Measurements from ENCODE around the gene AGAP1. TPM values are rescaled to one million over a fixed set of nuclear protein-coding genes. Genes with fewer than 3 reads are reported as not detected.

AGAP1 gene
- total RNA-seq, 1 donor from 2014 or later = 54.7 TPM

GRCh38 chr2:235537587-235537986 lies 43.7 kb downstream of the AGAP1 start:
- no peak for DNase-seq (ENCODE audit: low read depth, low spot score)
- Mint-ChIP-seq H3K27ac (ENCODE audit: unreplicated experiment) (peak overlapping the region; percentile 24), H3K4me1 (peaks cover 53% of the 10 kb centered on the region), H3K9me3 (no peaks in the 10 kb centered on the region), H3K27me3 (ENCODE audit: low read depth) (no peaks in the 10 kb centered on the region), H3K4me3 (no peak overlapping the region), H3K36me3 (ENCODE audit: low read depth) (no peaks in the 10 kb centered on the region)
- TF ChIP-seq, protein P1, sequence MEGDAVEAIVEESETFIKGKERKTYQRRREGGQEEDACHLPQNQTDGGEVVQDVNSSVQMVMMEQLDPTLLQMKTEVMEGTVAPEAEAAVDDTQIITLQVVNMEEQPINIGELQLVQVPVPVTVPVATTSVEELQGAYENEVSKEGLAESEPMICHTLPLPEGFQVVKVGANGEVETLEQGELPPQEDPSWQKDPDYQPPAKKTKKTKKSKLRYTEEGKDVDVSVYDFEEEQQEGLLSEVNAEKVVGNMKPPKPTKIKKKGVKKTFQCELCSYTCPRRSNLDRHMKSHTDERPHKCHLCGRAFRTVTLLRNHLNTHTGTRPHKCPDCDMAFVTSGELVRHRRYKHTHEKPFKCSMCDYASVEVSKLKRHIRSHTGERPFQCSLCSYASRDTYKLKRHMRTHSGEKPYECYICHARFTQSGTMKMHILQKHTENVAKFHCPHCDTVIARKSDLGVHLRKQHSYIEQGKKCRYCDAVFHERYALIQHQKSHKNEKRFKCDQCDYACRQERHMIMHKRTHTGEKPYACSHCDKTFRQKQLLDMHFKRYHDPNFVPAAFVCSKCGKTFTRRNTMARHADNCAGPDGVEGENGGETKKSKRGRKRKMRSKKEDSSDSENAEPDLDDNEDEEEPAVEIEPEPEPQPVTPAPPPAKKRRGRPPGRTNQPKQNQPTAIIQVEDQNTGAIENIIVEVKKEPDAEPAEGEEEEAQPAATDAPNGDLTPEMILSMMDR (conservative IDR thresholded peaks at IDR 0.05) = no peak

GRCh38 chr2:235538144-235538639 lies 44.3 kb downstream of the AGAP1 start:
- DNase-seq (ENCODE audit: low read depth, low spot score) = no peak
- no peaks in the 10 kb centered on the region for H3K36me3 Mint-ChIP-seq (ENCODE audit: low read depth)
- no peaks in the 10 kb centered on the region for H3K27me3 Mint-ChIP-seq (ENCODE audit: low read depth)
- no peaks in the 10 kb centered on the region for H3K9me3 Mint-ChIP-seq
- TF ChIP-seq, protein P1 (conservative IDR thresholded peaks at IDR 0.05) = no peak
- no peak overlapping the region for H3K4me3 Mint-ChIP-seq
- no peak overlapping the region for H3K27ac Mint-ChIP-seq (ENCODE audit: unreplicated experiment)
- peaks cover 51% of the 10 kb centered on the region for H3K4me1 Mint-ChIP-seq

DNA sequence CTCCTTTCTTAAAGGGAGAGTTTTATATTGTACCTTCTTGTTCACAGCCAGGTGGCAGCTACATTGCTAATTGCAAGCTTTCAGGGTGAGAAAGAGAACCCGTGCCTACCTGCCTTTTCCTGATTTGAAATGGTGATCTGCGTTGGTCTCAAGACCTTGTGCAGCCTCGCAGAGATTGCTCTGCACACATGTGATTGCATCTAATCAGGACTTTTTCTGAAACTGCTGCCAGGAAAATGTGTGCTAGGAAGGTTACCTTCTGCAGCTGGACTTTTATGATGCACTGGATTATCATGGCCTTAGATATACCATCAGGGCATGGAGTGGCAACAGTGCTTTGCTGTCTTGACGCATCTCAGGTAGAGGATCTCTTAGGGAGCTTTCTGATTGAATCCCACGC lies 45.1 kb downstream of the AGAP1 start:
- no peaks in the 10 kb centered on the region for H3K27me3 Mint-ChIP-seq (ENCODE audit: low read depth)
- no peaks in the 10 kb centered on the region for H3K36me3 Mint-ChIP-seq (ENCODE audit: low read depth)
- H3K4me3 Mint-ChIP-seq = no peak overlapping the region
- H3K4me1 Mint-ChIP-seq = peaks cover 46% of the 10 kb centered on the region
- TF ChIP-seq, protein P1 (conservative IDR thresholded peaks at IDR 0.05) = no peak
- H3K27ac Mint-ChIP-seq (ENCODE audit: unreplicated experiment) = no peak overlapping the region
- H3K9me3 Mint-ChIP-seq = no peaks in the 10 kb centered on the region
- DNase-seq (ENCODE audit: low read depth, low spot score) = no peak

GRCh38 chr2:235539773-235540172 lies 45.9 kb downstream of the AGAP1 start:
- Mint-ChIP-seq H3K27me3 (ENCODE audit: low read depth) (no peaks in the 10 kb centered on the region), H3K4me3 (no peak overlapping the region), H3K9me3 (no peaks in the 10 kb centered on the region), H3K4me1 (peaks cover 41% of the 10 kb centered on the region), H3K36me3 (ENCODE audit: low read depth) (no peaks in the 10 kb centered on the region), H3K27ac (ENCODE audit: unreplicated experiment) (no peak overlapping the region)
- no peak for DNase-seq (ENCODE audit: low read depth, low spot score)
- TF ChIP-seq, protein P1 (conservative IDR thresholded peaks at IDR 0.05) = no peak

GRCh38 chr2:235541016-235541415 lies 47.2 kb downstream of the AGAP1 start:
- H3K27ac Mint-ChIP-seq (ENCODE audit: unreplicated experiment) = no peak overlapping the region
- H3K4me1 Mint-ChIP-seq = peaks cover 41% of the 10 kb centered on the region

More at GRCh38 chr2:235541016-235541415, 47.2 kb downstream of the AGAP1 start:
- DNase-seq (ENCODE audit: low read depth, low spot score) = no peak
- H3K27me3 Mint-ChIP-seq (ENCODE audit: low read depth) = no peaks in the 10 kb centered on the region
- TF ChIP-seq, protein P1 (conservative IDR thresholded peaks at IDR 0.05) = no peak
- H3K9me3 Mint-ChIP-seq = no peaks in the 10 kb centered on the region
- H3K4me3 Mint-ChIP-seq = no peak overlapping the region
- no peaks in the 10 kb centered on the region for H3K36me3 Mint-ChIP-seq (ENCODE audit: low read depth)

All from neural crest cell (in vitro differentiated cells).